B cell (primary cell): ENCODE data around the gene GLCCI1.

Experiments used
- CTCF ChIP-seq: fragments of 200-600 bp; IDR thresholded peaks from one replicate; pipeline ENCODE4 v1.8.0; 2022; ENCODE audit warnings: antibody characterized with exemption, mild to moderate bottlenecking
- EZH2 ChIP-seq: IDR thresholded peaks from 2 replicates; pipeline ENCODE4 v1.6.1; 2012; ENCODE audit warnings: borderline replicate concordance, low read depth, mild to moderate bottlenecking, moderate library complexity, low read length; ENCODE audit not compliant: insufficient read depth, poor library complexity, severe bottlenecking

GRCh38 chr7:8051373-8051772 lies 82.8 kb downstream of the GLCCI1 start:
- TF ChIP-seq CTCF = no peak
- TF ChIP-seq EZH2 = no peak
